HCT116 (cell line): Measurements from ENCODE around the gene PRKAB2.

ENCODE experiments used
- EZH2 ChIP-seq: fragments of 200-600 bp; sonication (generic); IDR thresholded peaks from 2 replicates; pipeline ENCODE4 v1.6.1; 2017; ENCODE audit warnings: antibody characterized with exemption, mixed run types
- POLR2A ChIP-seq: IDR thresholded peaks from 2 replicates; pipeline ENCODE4 v1.7.0; 2011; ENCODE audit warnings: borderline replicate concordance; ENCODE audit not compliant: insufficient read depth, insufficient read length; ENCODE audit errors: extremely low read depth

GRCh38 chr1:147162093-147162492 lies 10.2 kb downstream of the PRKAB2 start:
- TF ChIP-seq EZH2: no peak
- no peak for TF ChIP-seq POLR2A
